NB4 (cell line): ENCODE results near the gene PRCC.

Experiments
- DNase-seq: peaks from one replicate; pipeline ENCODE4 v3.0.0; 2010; ENCODE audit warnings: low read depth
- H3K4me3 ChIP-seq: one replicate; pipeline ENCODE4 v1.5.1; 2011; ENCODE audit warnings: mild to moderate bottlenecking, low read depth, low read length, moderate library complexity
- CTCF ChIP-seq: IDR thresholded peaks from one replicate; pipeline ENCODE4 v1.5.1; 2012; ENCODE audit warnings: low read depth, low read length
- MAX ChIP-seq: IDR thresholded peaks from 2 replicates; pipeline ENCODE4 v1.6.1; 2011; ENCODE audit warnings: low read depth, low read length
- MYC ChIP-seq: IDR thresholded peaks from 2 replicates; pipeline ENCODE4 v1.6.1; 2011; ENCODE audit warnings: low read depth, low read length
- POLR2A ChIP-seq: IDR thresholded peaks from 2 replicates; pipeline ENCODE4 v1.6.1; 2011; ENCODE audit warnings: mild to moderate bottlenecking; ENCODE audit not compliant: insufficient read length; ENCODE audit errors: extremely low read depth

The PRCC gene

GRCh38 chr1:156786640-156787039 is 19.3 kb downstream of the PRCC start:
- DNase-seq, result no peak
- TF ChIP-seq POLR2A (no peak), MAX (no peak), CTCF (no peak), MYC (no peak)
- no peak overlapping the region for H3K4me3 ChIP-seq

- TF ChIP-seq MAX (no peak), CTCF (no peak), MYC (no peak), POLR2A (no peak)
- no peak for DNase-seq
- no peak overlapping the region for H3K4me3 ChIP-seq
These were observed 20.8 kb downstream of the PRCC start for GRCh38 chr1:156788136-156788535.

- no peak overlapping the region for H3K4me3 ChIP-seq
- DNase-seq, result no peak
- no peak for TF ChIP-seq CTCF
- TF ChIP-seq MAX, result no peak
- TF ChIP-seq MYC, result no peak
These were observed 22.4 kb downstream of the PRCC start for GRCh38 chr1:156789621-156790318.

GRCh38 chr1:156794506-156795373 is 27.4 kb downstream of the PRCC start:
- no peak overlapping the region for H3K4me3 ChIP-seq
- DNase-seq, result no peak
- TF ChIP-seq MYC (no peak), CTCF (no peak), POLR2A (no peak), MAX (no peak)

- no peak for TF ChIP-seq MYC
- TF ChIP-seq POLR2A, result no peak
- TF ChIP-seq CTCF, result no peak
- TF ChIP-seq MAX, result no peak
- no peak for DNase-seq
- no peak overlapping the region for H3K4me3 ChIP-seq
These were observed 28.0 kb downstream of the PRCC start for GRCh38 chr1:156795374-156795733.
